HUES6 (cell line): ENCODE measurements around the gene WSB1.

Source experiments
- H3K27ac ChIP-seq: 2 replicates; pipeline ENCODE4 v1.7.0; 2013; ENCODE audit warnings: low read depth, mild to moderate bottlenecking, low read length, inconsistent platforms
- H3K27me3 ChIP-seq: 2 replicates; pipeline ENCODE4 v1.6.1; 2013; ENCODE audit warnings: low read length; ENCODE audit not compliant: control insufficient read depth, insufficient read depth
- H3K36me3 ChIP-seq: 2 replicates; pipeline ENCODE4 v1.6.1; 2013; ENCODE audit warnings: low read length; ENCODE audit not compliant: control insufficient read depth, insufficient read depth
- H3K4me1 ChIP-seq: 2 replicates; pipeline ENCODE4 v1.6.1; 2013; ENCODE audit warnings: low read length; ENCODE audit not compliant: control insufficient read depth, insufficient read depth
- H3K4me3 ChIP-seq: 2 replicates; pipeline ENCODE4 v1.5.1; 2013; ENCODE audit warnings: low read depth, low read length
- H3K9ac ChIP-seq: one replicate; pipeline ENCODE4 v1.6.1; 2013; ENCODE audit warnings: mild to moderate bottlenecking, low read length
- H3K9me3 ChIP-seq: 2 replicates; pipeline ENCODE4 v1.6.1; 2013; ENCODE audit warnings: low read depth, low read length; ENCODE audit not compliant: control insufficient read depth, insufficient read depth

WSB1 gene

DNA sequence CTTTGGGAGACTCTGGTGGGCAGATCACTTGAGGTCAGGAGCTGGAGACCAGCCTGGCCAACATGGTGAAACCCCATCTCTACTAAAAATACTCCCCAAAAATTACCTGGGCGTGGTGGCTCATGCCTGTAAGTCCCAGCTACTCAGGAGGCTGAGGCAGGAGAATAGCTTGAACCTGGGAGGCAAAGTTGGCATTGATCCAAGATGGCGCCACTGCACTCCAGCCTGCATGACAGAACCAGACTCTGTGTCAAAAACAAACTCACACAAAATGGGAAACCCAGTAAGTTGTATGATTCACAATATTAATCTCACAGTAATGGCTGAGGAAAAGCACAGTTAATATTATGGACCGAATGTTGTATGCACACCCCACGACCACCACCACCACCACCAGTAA is 24.3 kb downstream of the WSB1 start:
- Histone ChIP-seq H3K4me3 (no peak overlapping the region), H3K36me3 (peaks cover 55% of the 10 kb centered on the region), H3K4me1 (0 out of 2 replicates have a peak, but pooled peaks cover under 1% of the 10 kb centered on the region), H3K9me3 (no peaks in the 10 kb centered on the region), H3K9ac (no peak overlapping the region), H3K27me3 (no peaks in the 10 kb centered on the region), H3K27ac (no peak overlapping the region)

DNA sequence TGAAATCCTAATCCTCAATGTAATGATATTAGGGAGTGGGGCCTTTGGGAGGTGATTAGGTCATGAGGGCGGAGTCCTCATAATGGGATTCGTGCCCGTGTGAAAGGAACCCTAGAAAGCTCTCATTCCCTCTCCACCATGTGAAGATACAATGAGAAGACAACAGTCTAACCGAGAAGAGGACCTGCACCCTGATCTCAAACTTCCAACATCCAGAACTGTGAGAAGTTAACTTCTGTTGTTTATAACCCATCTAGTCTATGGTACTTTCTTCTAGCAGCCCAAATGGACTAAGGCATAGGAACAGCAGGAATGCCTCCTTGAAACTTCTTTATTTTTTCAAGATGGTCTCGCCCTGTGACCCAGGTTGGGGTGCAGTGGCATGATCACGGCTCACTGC is 24.7 kb downstream of the WSB1 start:
- H3K4me3 ChIP-seq: no peak overlapping the region
- no peak overlapping the region for H3K27ac ChIP-seq
- peaks cover 51% of the 10 kb centered on the region for H3K36me3 ChIP-seq
- H3K4me1 ChIP-seq: peaks cover 4% of the 10 kb centered on the region; the same call in 1 of the 2 replicates
- H3K27me3 ChIP-seq: no peaks in the 10 kb centered on the region
- H3K9ac ChIP-seq: no peak overlapping the region
- H3K9me3 ChIP-seq: no peaks in the 10 kb centered on the region

DNA sequence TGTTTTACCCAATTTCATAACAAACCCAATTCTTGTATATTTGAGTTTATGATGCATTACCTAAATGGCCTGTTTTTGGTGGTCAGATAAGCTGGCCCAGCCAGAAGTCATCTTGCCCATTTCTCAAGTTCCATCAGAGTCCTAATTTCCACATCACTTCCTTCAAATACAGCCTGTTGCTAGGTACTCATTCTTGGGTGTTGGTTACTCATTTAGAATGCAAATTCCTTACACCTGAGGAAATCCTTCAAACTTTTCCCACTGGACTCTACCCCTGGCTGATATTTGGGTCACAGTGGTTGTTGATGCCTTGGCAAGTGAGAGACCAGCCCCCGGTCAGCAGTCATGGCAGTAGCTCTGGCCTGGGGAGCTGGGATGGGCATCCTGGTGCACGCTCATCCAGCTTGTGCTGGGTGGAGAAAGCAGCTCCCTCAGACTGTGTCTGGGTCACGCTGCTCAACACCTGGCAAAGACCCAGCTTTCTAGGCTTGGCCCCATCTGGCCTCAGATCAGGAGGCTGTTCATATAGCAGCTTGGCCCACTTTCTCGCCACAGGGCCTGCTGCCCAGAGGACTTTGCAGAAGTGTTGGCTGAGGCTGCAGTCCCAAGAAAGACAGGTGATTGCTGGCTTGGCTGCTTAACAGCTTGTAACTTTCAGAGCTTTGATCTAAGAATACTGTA is 25.8 kb downstream of the WSB1 start:
- Histone ChIP-seq H3K9ac (no peak overlapping the region), H3K27ac (no peak overlapping the region), H3K36me3 (peaks cover 41% of the 10 kb centered on the region), H3K27me3 (no peaks in the 10 kb centered on the region), H3K4me1 (peaks cover 7% of the 10 kb centered on the region; the same call in 1 of the 2 replicates), H3K9me3 (no peaks in the 10 kb centered on the region), H3K4me3 (no peak overlapping the region)

DNA sequence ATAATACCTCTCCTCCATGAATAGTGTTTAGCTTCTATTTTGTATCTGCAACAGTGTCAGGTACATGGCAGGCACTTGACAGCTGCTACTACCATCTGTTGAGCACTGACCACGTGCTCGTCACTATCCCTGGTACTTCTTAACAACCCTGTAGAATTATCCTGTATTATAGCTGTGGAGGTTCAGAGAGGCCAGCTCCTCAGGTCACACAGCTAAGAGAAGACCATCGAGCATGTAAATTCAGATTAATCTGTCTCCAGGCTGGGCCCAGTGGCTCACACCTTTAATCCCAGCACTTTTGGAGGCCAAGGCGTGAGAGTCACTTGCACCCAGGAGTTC is 26.3 kb downstream of the WSB1 start:
- no peak overlapping the region for H3K27ac ChIP-seq
- no peaks in the 10 kb centered on the region for H3K27me3 ChIP-seq
- H3K9me3 ChIP-seq: no peaks in the 10 kb centered on the region
- H3K36me3 ChIP-seq: peaks cover 36% of the 10 kb centered on the region
- no peak overlapping the region for H3K9ac ChIP-seq
- no peak overlapping the region for H3K4me3 ChIP-seq
- H3K4me1 ChIP-seq: peaks cover 7% of the 10 kb centered on the region; the same call in 1 of the 2 replicates

DNA sequence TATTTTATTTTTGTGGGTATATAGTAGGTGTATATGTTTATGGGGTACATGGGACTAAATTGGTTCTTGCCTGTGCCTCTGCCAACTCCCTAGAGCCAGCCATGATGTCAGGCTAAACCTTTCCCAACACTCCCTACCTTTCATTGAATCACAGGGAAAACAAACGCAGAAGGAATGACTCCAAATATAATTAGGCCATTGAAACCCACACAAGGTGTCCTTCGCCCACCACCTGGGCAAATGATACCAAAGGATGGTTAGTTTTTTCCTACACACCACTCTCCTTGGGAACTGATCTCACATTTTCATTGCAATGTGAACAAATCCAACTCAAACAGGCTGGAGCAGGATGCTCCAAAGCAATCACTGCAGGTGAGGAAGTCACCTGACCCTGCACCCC is 27.5 kb downstream of the WSB1 start:
- no peaks in the 10 kb centered on the region for H3K9me3 ChIP-seq
- no peak overlapping the region for H3K4me3 ChIP-seq
- H3K27ac ChIP-seq: no peak overlapping the region
- peaks cover 24% of the 10 kb centered on the region for H3K36me3 ChIP-seq
- H3K4me1 ChIP-seq: peaks cover 7% of the 10 kb centered on the region; the same call in 1 of the 2 replicates
- H3K9ac ChIP-seq: no peak overlapping the region
- no peaks in the 10 kb centered on the region for H3K27me3 ChIP-seq

DNA sequence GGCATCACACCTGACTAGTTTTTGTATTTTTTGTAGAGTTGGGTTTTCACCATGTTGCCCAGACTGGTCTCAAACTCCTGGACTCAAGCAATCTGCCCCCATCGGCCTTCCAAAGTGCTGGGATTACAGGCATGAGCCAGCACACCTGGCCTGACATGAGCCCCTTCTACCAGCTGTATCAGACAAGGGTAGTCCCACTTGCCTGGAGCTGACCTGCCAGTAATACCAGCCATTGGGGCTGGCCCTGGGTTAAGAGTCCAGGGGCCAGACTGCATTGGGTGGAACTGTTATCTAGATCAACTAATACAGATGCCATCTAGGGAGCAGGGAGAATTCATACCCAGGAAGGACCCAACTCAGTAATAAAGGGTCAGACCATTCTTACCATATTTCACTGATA is 28.1 kb downstream of the WSB1 start:
- Histone ChIP-seq H3K4me3 (no peak overlapping the region), H3K27ac (no peak overlapping the region), H3K9ac (no peak overlapping the region), H3K4me1 (peaks cover 7% of the 10 kb centered on the region; the same call in 1 of the 2 replicates), H3K9me3 (no peaks in the 10 kb centered on the region), H3K27me3 (no peaks in the 10 kb centered on the region), H3K36me3 (peaks cover 18% of the 10 kb centered on the region)

DNA sequence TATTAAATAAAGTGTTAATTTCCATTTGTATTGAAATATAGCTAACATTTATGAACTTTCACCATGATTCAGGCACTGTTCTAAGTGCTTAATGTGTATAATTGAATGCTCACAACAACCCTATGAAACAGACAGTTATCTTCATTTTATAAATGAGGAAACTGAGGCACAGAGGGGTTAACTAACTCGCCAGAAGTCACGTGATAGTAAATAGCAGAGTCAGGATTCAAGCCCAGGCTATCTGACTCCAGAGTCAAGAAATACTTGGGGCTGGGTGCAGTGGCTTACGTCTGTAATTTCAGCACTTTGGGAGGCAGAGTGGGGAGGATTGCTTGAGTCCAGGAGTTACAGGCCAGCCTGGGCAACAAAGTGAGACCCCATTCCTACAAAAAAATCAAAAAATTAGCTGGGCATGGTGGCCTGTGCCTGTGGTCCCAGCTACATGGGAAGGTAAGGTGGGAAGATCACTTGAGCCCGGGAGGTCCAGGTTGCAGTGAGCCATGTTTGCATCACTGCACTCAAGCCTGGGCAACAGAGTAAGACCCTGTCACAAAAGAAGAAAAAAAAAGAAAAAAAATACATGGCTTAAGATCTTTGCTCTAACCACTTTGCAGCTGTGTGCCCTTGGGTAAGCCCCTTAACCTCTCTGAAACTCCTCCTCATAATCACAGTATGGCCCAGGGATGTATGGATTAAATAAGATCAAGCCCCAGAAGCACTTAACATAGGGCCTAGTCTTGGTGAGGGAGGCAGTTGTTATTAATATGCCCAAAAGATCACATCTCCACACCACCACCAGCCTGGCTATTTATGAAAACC is 29.0 kb downstream of the WSB1 start:
- no peaks in the 10 kb centered on the region for H3K27me3 ChIP-seq
- no peak overlapping the region for H3K9ac ChIP-seq
- H3K4me3 ChIP-seq: no peak overlapping the region
- H3K9me3 ChIP-seq: no peaks in the 10 kb centered on the region
- H3K27ac ChIP-seq: no peak overlapping the region
- H3K4me1 ChIP-seq: peaks cover 7% of the 10 kb centered on the region; the same call in 1 of the 2 replicates
- peaks cover 16% of the 10 kb centered on the region for H3K36me3 ChIP-seq

DNA sequence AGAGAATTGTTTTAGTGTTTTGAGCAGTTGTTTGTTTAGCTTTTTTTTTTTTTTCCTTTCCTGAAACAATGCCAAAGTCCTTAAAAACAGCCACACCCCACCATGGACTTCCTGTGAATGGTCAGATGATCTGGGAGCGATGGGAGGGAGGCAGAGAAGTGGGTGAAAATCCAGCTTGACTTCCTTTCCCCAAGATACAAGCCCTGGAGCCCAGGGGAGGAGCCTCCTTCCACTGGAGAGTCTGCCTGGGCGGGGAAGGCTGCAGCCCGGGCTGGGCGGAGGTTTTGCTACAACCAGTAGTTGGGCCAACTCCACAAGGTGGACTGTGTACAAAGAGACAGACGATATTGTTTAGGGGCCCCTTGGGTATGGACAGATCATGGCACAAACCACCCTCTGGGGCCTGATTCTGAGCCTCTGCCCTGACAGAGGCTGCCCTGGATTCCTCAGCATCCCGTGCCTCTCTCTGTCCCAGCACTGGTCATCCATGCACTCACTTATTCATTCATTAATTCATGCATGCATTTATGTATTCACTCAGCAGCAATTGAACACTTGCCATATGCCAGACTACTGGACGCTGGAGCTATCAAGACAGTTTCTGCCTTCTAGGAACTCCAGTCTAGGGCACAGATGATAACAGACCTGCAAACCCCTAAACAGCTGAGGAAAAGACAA is 29.8 kb downstream of the WSB1 start:
- Histone ChIP-seq H3K27ac (no peak overlapping the region), H3K36me3 (peaks cover 8% of the 10 kb centered on the region), H3K9ac (no peak overlapping the region), H3K4me3 (no peak overlapping the region), H3K9me3 (no peaks in the 10 kb centered on the region), H3K27me3 (no peaks in the 10 kb centered on the region), H3K4me1 (peaks cover 7% of the 10 kb centered on the region; the same call in 1 of the 2 replicates)

DNA sequence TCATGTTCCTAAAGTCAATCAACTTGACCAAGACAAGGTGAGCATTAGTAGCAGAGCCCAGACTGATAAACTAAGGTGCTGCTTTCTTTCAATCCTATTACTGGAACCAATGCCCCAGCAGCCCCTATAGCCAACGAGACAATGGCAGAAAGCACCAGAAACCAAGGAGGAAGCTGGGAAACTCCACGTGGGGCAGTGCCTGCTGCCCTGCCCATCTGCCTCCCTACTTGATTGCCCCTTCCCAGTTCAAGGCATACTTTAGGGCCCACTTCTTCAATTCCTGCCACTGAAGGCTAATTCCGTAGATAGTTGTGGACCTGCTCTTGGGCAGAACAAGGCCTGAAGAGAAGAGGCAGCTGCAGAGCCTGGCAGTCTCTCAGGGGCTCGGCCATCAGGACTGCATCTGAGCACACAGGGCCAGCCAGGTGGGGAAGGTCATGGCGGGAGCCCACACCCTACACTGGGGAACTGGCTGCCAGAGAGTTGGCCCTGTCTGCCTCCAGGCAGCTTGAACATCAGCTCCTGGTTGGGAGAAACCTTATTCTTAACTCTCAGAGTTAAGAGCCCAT is 30.9 kb downstream of the WSB1 start:
- Histone ChIP-seq H3K9ac (no peak overlapping the region), H3K4me3 (no peak overlapping the region), H3K9me3 (no peaks in the 10 kb centered on the region), H3K27ac (no peak overlapping the region), H3K36me3 (no peaks in the 10 kb centered on the region), H3K4me1 (peaks cover 11% of the 10 kb centered on the region; the same call in 1 of the 2 replicates), H3K27me3 (no peaks in the 10 kb centered on the region)

DNA sequence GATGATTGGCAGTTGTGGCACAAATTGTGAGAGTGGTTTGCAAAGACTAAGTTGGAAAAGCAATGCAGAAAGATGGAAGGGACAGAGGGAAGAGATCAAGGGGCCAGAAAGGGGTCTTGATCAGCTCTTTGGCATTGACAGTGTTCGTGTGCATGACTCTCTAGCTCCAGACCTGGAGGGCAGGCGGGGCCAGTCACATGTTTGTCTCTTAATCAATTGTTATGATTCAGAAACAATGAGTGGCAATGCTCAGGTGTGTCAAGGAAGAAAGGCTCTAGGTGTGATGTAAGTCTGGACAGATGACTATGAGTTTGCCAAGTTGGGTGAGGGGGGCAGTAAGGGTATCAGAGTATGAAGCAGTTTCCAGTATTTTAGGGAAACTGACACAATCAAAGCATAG is 32.1 kb downstream of the WSB1 start:
- H3K9ac ChIP-seq: no peak overlapping the region
- H3K27me3 ChIP-seq: no peaks in the 10 kb centered on the region
- no peak overlapping the region for H3K4me3 ChIP-seq
- no peaks in the 10 kb centered on the region for H3K36me3 ChIP-seq
- H3K9me3 ChIP-seq: no peaks in the 10 kb centered on the region
- H3K27ac ChIP-seq: no peak overlapping the region
- H3K4me1 ChIP-seq: peaks cover 11% of the 10 kb centered on the region; the same call in 1 of the 2 replicates
